Left lung (tissue), 10 donors: ENCODE measurements around the gene NPHP4. TPM values are rescaled to one million over a fixed set of nuclear protein-coding genes. Genes with fewer than 3 reads are reported as not detected.

ENCODE experiments used
- ATAC-seq: fragments of 200-7000 bp; cut with Tn5 transposase; one replicate; pipeline ENCODE4 v1.9.1; 2020; ENCODE audit warnings: moderate library complexity
- DNase-seq, 4 donors: peaks; one replicate each; pipeline ENCODE4 v3.0.0-alpha.2; 2013 to 2020
- H3K27ac ChIP-seq, 2 donors: fragments of 200-600 bp; sonication (generic) in 1 of 2; one replicate each; pipeline versions ENCODE4 v1.5.0 to v1.8.0; 2020 to 2021
- H3K27me3 ChIP-seq, 2 donors: fragments of 200-600 bp; sonication (generic) in 1 of 2; one replicate each; pipeline versions ENCODE4 v1.5.0 to v1.8.0; 2020 to 2021
- H3K36me3 ChIP-seq, 2 donors: fragments of 200-600 bp; sonication (generic) in 1 of 2; one replicate each; pipeline versions ENCODE4 v1.5.0 to v1.8.0; 2020 to 2021
- H3K4me1 ChIP-seq, 2 donors: fragments of 200-600 bp; one replicate each; pipeline ENCODE4 v1.8.0; 2021
- H3K4me3 ChIP-seq, 2 donors: fragments of 200-600 bp; sonication (generic) in 1 of 2; one replicate each; pipeline versions ENCODE4 v1.5.0 to v1.8.0; 2020 to 2021; ENCODE audit warnings: mild to moderate bottlenecking in 1 of 2
- H3K9me3 ChIP-seq, 2 donors: fragments of 200-600 bp; sonication (generic) in 1 of 2; one replicate each; pipeline versions ENCODE4 v1.5.0 to v1.8.0; 2020 to 2021
- CTCF ChIP-seq, 2 donors: fragments of 200-600 bp; sonication (generic) in 1 of 2; IDR thresholded peaks; one replicate each; pipeline versions ENCODE4 v1.5.0 to v1.8.0; 2021; ENCODE audit warnings: antibody characterized with exemption in 2 of 2
- intact Hi-C, 2 donors: fragments of 100-400 bp; cut with DNase I; formaldehyde crosslinking; loops; one replicate each; pipeline versions ENCODE4 v1.11.2 to v1.14.2; 2022
- polyA plus RNA-seq, 6 donors: library from polyadenylated mRNA; unstranded; fragments of 120-200 nt; gene quantifications; one replicate each; pipeline ENCODE4 v1.2.1, GENCODE V29; 2013; ENCODE audit not compliant: insufficient read length in 6 of 6
- total RNA-seq, 2 donors: library from RNA; stranded (reverse); fragmentation: NEBNext Ultra II Directional; extraction: Animal tissue kit (Norgen Biotek cat#: 25700); gene quantifications; one replicate each; pipeline ENCODE4 v1.2.1, GENCODE V29; 2021
- donor health status: DM: no; HTN: yes; CAD: no.
- donor health status: DM: no; HTN: no; CAD: no.

NPHP4 gene
- total and polyA plus RNA-seq, 8 donors: 9.4 to 16.4 (median 10.2) TPM

- no peak overlapping the region for H3K27ac ChIP-seq
- intact Hi-C loops: no loop called here
- no peak overlapping the region for H3K4me3 ChIP-seq
- ATAC-seq (no peak), DNase-seq (peak in 1 of 4 donors; percentile 8)
- H3K9me3 ChIP-seq: no peaks in the 10 kb centered on the region
- H3K27me3 ChIP-seq: no peaks in the 10 kb centered on the region
- no peak for TF ChIP-seq CTCF (IDR thresholded peaks at IDR 0.05)
- peaks cover 0 to 57% of the 10 kb centered on the region in 2 donors for H3K36me3 ChIP-seq
- no peaks in the 10 kb centered on the region for H3K4me1 ChIP-seq
Observed at GRCh38 chr1:5950994-5951785, 41.0 kb downstream of the NPHP4 start.

- no peak for TF ChIP-seq CTCF (IDR thresholded peaks at IDR 0.05)
- Histone ChIP-seq H3K27ac (no peak overlapping the region), H3K27me3 (no peaks in the 10 kb centered on the region), H3K9me3 (no peaks in the 10 kb centered on the region), H3K4me3 (no peak overlapping the region), H3K4me1 (no peaks in the 10 kb centered on the region), H3K36me3 (peaks cover 0 to 57% of the 10 kb centered on the region in 2 donors)
- ATAC-seq (no peak), DNase-seq (peak in 1 of 4 donors; percentile 25)
- intact Hi-C loops: no loop called here
Observed at GRCh38 chr1:5950201-5950895, 41.9 kb downstream of the NPHP4 start.

GRCh38 chr1:5949761-5950100 is 42.5 kb downstream of the NPHP4 start:
- Histone ChIP-seq H3K36me3 (peaks cover 0 to 56% of the 10 kb centered on the region in 2 donors), H3K4me3 (no peak overlapping the region), H3K4me1 (no peaks in the 10 kb centered on the region), H3K27me3 (no peaks in the 10 kb centered on the region), H3K9me3 (no peaks in the 10 kb centered on the region), H3K27ac (no peak overlapping the region)
- TF ChIP-seq CTCF (IDR thresholded peaks at IDR 0.05): no peak
- intact Hi-C loops: no loop called here
- peak in 1 of 4 donors; percentile 7 for DNase-seq
- no peak for ATAC-seq

- peaks cover 0 to 60% of the 10 kb centered on the region in 2 donors for H3K36me3 ChIP-seq
Observed at GRCh38 chr1:5949085-5949760, 43.0 kb downstream of the NPHP4 start.

More at GRCh38 chr1:5949085-5949760, 43.0 kb downstream of the NPHP4 start:
- no peaks in the 10 kb centered on the region for H3K9me3 ChIP-seq
- ATAC-seq: no peak
- H3K4me1 ChIP-seq: no peaks in the 10 kb centered on the region
- no peak overlapping the region for H3K4me3 ChIP-seq
- peak in 1 of 4 donors; percentile 4 for DNase-seq
- H3K27ac ChIP-seq: no peak overlapping the region
- intact Hi-C loops: no loop called here
- H3K27me3 ChIP-seq: no peaks in the 10 kb centered on the region
- TF ChIP-seq CTCF (IDR thresholded peaks at IDR 0.05): no peak
